Measurements from ENCODE around the gene ZNF593OS. TPM values are rescaled to one million over a fixed set of nuclear protein-coding genes. Genes with fewer than 3 reads are reported as not detected.

ZNF593OS gene
- total RNA-seq, 1 experiment from 2014 or later, result not detected

GRCh38 chr1:26170472-26170821, 1.2 kb downstream of the ZNF593OS start:
- Histone ChIP-seq H2AFZ (ENCODE audit: low read depth, low read length, poor library complexity, severe bottlenecking) (no peak overlapping the region), H3K9ac (ENCODE audit: low read length) (peak overlapping the region; percentile 93), H3K9me2 (ENCODE audit: insufficient read depth) (no peaks in the 10 kb centered on the region), H3K36me3 (ENCODE audit: control insufficient read depth in 1 of 2, insufficient read depth in 2 of 2, low read length in 2 of 2) (no peaks in the 10 kb centered on the region; a peak in 1 of 4 replicates), H3K27me3 (ENCODE audit: insufficient read depth, low read length) (no peaks in the 10 kb centered on the region), H3K27ac (ENCODE audit: low read depth, low read length) (peak overlapping the region; percentile 74), H4K20me1 (ENCODE audit: insufficient read depth) (no peaks in the 10 kb centered on the region), H3K9me3 (ENCODE audit: control insufficient read depth in 1 of 2, insufficient read depth in 1 of 2, low read depth in 1 of 2, low read length in 2 of 2) (no peaks in the 10 kb centered on the region), H3K4me3 (replicated peaks in 1 of 2; ENCODE audit: low read depth in 1 of 2, low read length in 2 of 2) (peak overlapping the region; percentile 89 to 96), H3K4me2 (ENCODE audit: low read length) (peak overlapping the region; percentile 98), H3K4me1 (ENCODE audit: control insufficient read depth in 1 of 2, insufficient read depth in 2 of 2, low read length in 2 of 2) (peaks cover 4 to 22% of the 10 kb centered on the region in 2 experiments; a peak in 3 of 4 replicates), H3K79me2 (ENCODE audit: insufficient read depth, low read length) (peaks cover 20% of the 10 kb centered on the region)
- BruUV-seq (replicated peaks), result no TSS peak
- ChIA-PET RAD21 (ENCODE audit: low non-redundant PET in 1 of 2, low total read pairs in 2 of 2, uncharacterized antibody in 2 of 2, unreplicated experiment in 2 of 2) (no interaction called here), CTCF (interaction anchor here (1.3 to 2.0 kb wide), 4 partner anchors 25 to 247 kb away, joined by 3 to 27 read pairs (median 8); partner anchors contain the start of gene CEP85), POLR2A (interaction anchor here (1.2 to 1.6 kb wide), 3 partner anchors 14 to 63 kb away, joined by 3 to 8 read pairs (median 6); partner anchors contain the start of gene CEP85)
- intact Hi-C loops (cut with micrococcal nuclease), result no loop called here
- DNase-seq (ENCODE audit: low read depth, low spot score) (no peak), ATAC-seq (peak; percentile 6; the same call in 1 of the 2 replicates)
- TF ChIP-seq RAD21 (IDR thresholded peaks at IDR 0.05; ENCODE audit: low read depth) (no peak), POLR2AphosphoS5 (IDR thresholded peaks at IDR 0.05; ENCODE audit: low read depth, low read length) (no peak), ZNF274 (IDR thresholded peaks at IDR 0.05; ENCODE audit: low read depth, low read length) (no peak), CEBPB (IDR thresholded peaks at IDR 0.05; ENCODE audit: low read depth) (no peak), EGR1 (IDR thresholded peaks at IDR 0.05; ENCODE audit: low read depth) (no peak), YY1 (IDR thresholded peaks at IDR 0.05; ENCODE audit: extremely low read depth, insufficient replicate concordance, low read depth, low read length) (no peak), ELF1 (IDR thresholded peaks at IDR 0.05; ENCODE audit: borderline replicate concordance, low read depth) (no peak), SP1 (IDR thresholded peaks at IDR 0.05; ENCODE audit: low read depth) (no peak), EZH2 (IDR thresholded peaks at IDR 0.05) (no peak), SIN3A (IDR thresholded peaks at IDR 0.05; ENCODE audit: low read depth) (no peak), SRF (IDR thresholded peaks at IDR 0.05; ENCODE audit: low read depth) (no peak), CBX3 (IDR thresholded peaks at IDR 0.05; ENCODE audit: low read depth) (no peak), EZH2phosphoT487 (IDR thresholded peaks at IDR 0.05; ENCODE audit: borderline replicate concordance) (no peak), TCF7L2 (IDR thresholded peaks at IDR 0.05; ENCODE audit: borderline replicate concordance, extremely low read depth, insufficient read depth, insufficient read length) (no peak), POLR2A (IDR thresholded peaks at IDR 0.05; ENCODE audit: borderline replicate concordance, extremely low read depth, insufficient read depth, insufficient read length) (no peak), ZFX (IDR thresholded peaks at IDR 0.05) (no peak)
- TF ChIP-seq, protein P1, sequence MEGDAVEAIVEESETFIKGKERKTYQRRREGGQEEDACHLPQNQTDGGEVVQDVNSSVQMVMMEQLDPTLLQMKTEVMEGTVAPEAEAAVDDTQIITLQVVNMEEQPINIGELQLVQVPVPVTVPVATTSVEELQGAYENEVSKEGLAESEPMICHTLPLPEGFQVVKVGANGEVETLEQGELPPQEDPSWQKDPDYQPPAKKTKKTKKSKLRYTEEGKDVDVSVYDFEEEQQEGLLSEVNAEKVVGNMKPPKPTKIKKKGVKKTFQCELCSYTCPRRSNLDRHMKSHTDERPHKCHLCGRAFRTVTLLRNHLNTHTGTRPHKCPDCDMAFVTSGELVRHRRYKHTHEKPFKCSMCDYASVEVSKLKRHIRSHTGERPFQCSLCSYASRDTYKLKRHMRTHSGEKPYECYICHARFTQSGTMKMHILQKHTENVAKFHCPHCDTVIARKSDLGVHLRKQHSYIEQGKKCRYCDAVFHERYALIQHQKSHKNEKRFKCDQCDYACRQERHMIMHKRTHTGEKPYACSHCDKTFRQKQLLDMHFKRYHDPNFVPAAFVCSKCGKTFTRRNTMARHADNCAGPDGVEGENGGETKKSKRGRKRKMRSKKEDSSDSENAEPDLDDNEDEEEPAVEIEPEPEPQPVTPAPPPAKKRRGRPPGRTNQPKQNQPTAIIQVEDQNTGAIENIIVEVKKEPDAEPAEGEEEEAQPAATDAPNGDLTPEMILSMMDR (IDR thresholded peaks at IDR 0.05 in 2 of 3, conservative IDR thresholded peaks at IDR 0.05 in 1 of 3; ENCODE audit: borderline replicate concordance in 1 of 3, insufficient read depth in 1 of 3, low read depth in 2 of 3, low read length in 2 of 3), result no peak
- TF ChIP-seq, protein P2, sequence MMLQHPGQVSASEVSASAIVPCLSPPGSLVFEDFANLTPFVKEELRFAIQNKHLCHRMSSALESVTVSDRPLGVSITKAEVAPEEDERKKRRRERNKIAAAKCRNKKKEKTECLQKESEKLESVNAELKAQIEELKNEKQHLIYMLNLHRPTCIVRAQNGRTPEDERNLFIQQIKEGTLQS (IDR thresholded peaks at IDR 0.05), result no peak
- TF ChIP-seq, protein P3, sequence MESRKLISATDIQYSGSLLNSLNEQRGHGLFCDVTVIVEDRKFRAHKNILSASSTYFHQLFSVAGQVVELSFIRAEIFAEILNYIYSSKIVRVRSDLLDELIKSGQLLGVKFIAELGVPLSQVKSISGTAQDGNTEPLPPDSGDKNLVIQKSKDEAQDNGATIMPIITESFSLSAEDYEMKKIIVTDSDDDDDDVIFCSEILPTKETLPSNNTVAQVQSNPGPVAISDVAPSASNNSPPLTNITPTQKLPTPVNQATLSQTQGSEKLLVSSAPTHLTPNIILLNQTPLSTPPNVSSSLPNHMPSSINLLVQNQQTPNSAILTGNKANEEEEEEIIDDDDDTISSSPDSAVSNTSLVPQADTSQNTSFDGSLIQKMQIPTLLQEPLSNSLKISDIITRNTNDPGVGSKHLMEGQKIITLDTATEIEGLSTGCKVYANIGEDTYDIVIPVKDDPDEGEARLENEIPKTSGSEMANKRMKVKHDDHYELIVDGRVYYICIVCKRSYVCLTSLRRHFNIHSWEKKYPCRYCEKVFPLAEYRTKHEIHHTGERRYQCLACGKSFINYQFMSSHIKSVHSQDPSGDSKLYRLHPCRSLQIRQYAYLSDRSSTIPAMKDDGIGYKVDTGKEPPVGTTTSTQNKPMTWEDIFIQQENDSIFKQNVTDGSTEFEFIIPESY (IDR thresholded peaks at IDR 0.05; ENCODE audit: extremely low read depth, insufficient replicate concordance, low read length), result no peak
